Measurements from ENCODE around the gene CWC22.
"Not testable (repeated sequence)": the region's sequence is repeated elsewhere in the genome, so short reads cannot be mapped to it uniquely, and the experiment has no call there.

The CWC22 gene

GRCh38 chr2:180006781-180007579 lies at the start of gene CWC22:
CWC22 (minus strand) TSS chr2:180007297; CDS start chr2:179993341, 13,956 bp downstream.
- peak; percentile 72 for DNase-seq (ENCODE audit: low read depth in 2 of 2, low spot score in 1 of 2)

- no peak for DNase-seq (ENCODE audit: low read depth in 2 of 2, low spot score in 1 of 2)
These were observed 49.4 kb upstream of the CWC22 start for GRCh38 chr2:180056367-180057118.

GRCh38 chr2:180054576-180054975 lies 47.5 kb upstream of the CWC22 start:
- not testable (repeated sequence) for DNase-seq (ENCODE audit: low read depth in 2 of 2, low spot score in 1 of 2)

GRCh38 chr2:180050246-180050645 lies 43.1 kb upstream of the CWC22 start:
- DNase-seq (ENCODE audit: low read depth in 2 of 2, low spot score in 1 of 2), result no peak

GRCh38 chr2:180048251-180048650 lies 41.2 kb upstream of the CWC22 start:
- no peak for DNase-seq (ENCODE audit: low read depth in 2 of 2, low spot score in 1 of 2)

GRCh38 chr2:180046776-180047175 lies 39.7 kb upstream of the CWC22 start:
- DNase-seq (ENCODE audit: low read depth in 2 of 2, low spot score in 1 of 2), result no peak

GRCh38 chr2:180046202-180046601 lies 39.1 kb upstream of the CWC22 start:
- no peak for DNase-seq (ENCODE audit: low read depth in 2 of 2, low spot score in 1 of 2)

GRCh38 chr2:180040146-180040925 lies 33.2 kb upstream of the CWC22 start:
- DNase-seq (ENCODE audit: low read depth in 2 of 2, low spot score in 1 of 2), result no peak

- no peak for DNase-seq (ENCODE audit: low read depth in 2 of 2, low spot score in 1 of 2)
These were observed 31.9 kb upstream of the CWC22 start for GRCh38 chr2:180038997-180039396.

- no peak for DNase-seq (ENCODE audit: low read depth in 2 of 2, low spot score in 1 of 2)
These were observed 27.1 kb upstream of the CWC22 start for GRCh38 chr2:180033993-180034894.

- DNase-seq (ENCODE audit: low read depth in 2 of 2, low spot score in 1 of 2), result no peak
These were observed 22.5 kb upstream of the CWC22 start for GRCh38 chr2:180029575-180029974.

- no peak for DNase-seq (ENCODE audit: low read depth in 2 of 2, low spot score in 1 of 2)
These were observed 14.8 kb upstream of the CWC22 start for GRCh38 chr2:180021850-180022249.

GRCh38 chr2:180017784-180018183 lies 10.7 kb upstream of the CWC22 start:
- DNase-seq (ENCODE audit: low read depth in 2 of 2, low spot score in 1 of 2), result no peak

GRCh38 chr2:180016937-180017336 lies 9.8 kb upstream of the CWC22 start:
- no peak for DNase-seq (ENCODE audit: low read depth in 2 of 2, low spot score in 1 of 2)

- DNase-seq (ENCODE audit: low read depth in 2 of 2, low spot score in 1 of 2), result no peak
These were observed 9.0 kb upstream of the CWC22 start for GRCh38 chr2:180015951-180016709.

GRCh38 chr2:180012523-180012922 lies 5.4 kb upstream of the CWC22 start:
- no peak for DNase-seq (ENCODE audit: low read depth in 2 of 2, low spot score in 1 of 2)

- no peak for DNase-seq (ENCODE audit: low read depth in 2 of 2, low spot score in 1 of 2)
These were observed 3.6 kb upstream of the CWC22 start for GRCh38 chr2:180010701-180011100.

- no peak for DNase-seq (ENCODE audit: low read depth in 2 of 2, low spot score in 1 of 2)
These were observed 866 bp downstream of the CWC22 start for GRCh38 chr2:180006231-180006630.

GRCh38 chr2:180005465-180005864 lies 1.6 kb downstream of the CWC22 start:
- DNase-seq (ENCODE audit: low read depth in 2 of 2, low spot score in 1 of 2), result not testable (repeated sequence)

GRCh38 chr2:180004731-180005130 lies 2.4 kb downstream of the CWC22 start:
- no peak for DNase-seq (ENCODE audit: low read depth in 2 of 2, low spot score in 1 of 2)

All from stimulated activated CD8-positive, alpha-beta memory T cell treated with anti-CD3 and anti-CD28 coated beads, Interleukin-4, amount 100 ng/mL, for 4 hours (primary cell).